Measurements from ENCODE around the gene FSD1.
A peak's percentile ranks its signal among the peaks of the same experiment; 100 is the strongest.
"Not testable (repeated sequence)": the region's sequence is repeated elsewhere in the genome, so short reads cannot be mapped to it uniquely, and the experiment has no call there.

The FSD1 gene

GRCh38 chr19:4347521-4347920 lies 43.1 kb downstream of the FSD1 start:
- DNase-seq, result no peak

DNA sequence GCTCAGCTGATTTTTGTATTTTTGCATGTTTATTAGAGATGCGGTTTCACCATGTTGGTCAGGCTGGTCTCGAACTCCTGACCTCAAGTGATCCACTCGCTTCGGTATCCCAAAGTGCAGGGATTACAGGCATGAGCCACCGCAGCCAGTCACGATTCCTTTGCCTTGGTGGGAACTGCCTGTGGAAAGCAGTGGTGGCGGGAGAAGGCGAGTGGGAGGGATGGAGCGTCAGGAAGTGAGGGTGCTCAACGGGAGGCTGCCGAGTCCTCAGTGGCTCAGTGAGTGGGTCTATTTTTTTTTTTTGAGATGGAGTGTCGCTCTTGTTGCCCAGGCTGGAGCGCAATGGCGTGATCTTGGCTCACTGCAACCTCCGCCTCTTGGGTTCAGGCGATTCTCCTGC lies 44.8 kb downstream of the FSD1 start:
- not testable (repeated sequence) for DNase-seq

DNA sequence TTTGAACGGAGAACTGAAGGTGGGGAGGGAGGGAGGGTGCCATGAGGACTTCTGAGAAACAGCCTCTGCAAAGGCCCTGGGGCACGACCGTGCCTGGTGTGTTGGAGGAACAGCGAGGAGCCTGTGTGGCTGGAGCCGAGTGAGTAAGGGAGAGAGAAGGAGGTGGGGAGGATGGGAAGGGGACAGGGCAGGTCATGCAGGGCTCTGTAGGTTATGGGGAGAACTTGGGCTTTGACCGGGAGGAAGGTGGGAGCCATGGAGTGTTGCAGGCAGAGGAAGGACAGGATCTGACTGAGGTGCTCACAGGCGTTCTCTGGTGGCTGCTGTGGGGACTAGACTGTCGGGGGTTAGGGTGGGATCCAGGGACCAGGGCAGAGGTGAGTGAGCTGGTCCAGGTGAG lies 45.7 kb downstream of the FSD1 start:
- DNase-seq, result no peak

DNA sequence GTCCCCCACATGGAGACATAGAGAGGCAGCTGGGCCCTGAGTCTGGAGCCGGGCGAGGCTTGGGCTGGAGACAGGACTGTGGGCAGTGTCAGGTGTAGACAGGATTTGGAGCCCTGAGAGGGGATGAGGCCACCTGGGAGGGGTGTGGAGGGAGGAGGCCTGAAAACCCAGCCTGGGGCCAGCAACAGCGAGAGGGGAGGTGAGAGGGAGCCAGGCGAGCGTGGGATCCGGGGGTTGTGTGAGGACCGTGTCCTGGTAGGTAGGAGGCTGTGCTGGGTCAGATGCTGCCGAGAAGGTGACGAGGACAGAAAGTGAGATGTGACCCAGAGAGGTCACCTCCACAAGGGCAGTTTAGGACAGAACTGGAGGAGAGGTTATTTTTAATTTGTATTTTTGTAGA lies 46.3 kb downstream of the FSD1 start:
- DNase-seq, result no peak

- peak; percentile 53 for DNase-seq
Measured at GRCh38 chr19:4352701-4353121, 48.3 kb downstream of the FSD1 start.

- no peak for DNase-seq
Measured at GRCh38 chr19:4354282-4354681, 49.9 kb downstream of the FSD1 start.

DNA sequence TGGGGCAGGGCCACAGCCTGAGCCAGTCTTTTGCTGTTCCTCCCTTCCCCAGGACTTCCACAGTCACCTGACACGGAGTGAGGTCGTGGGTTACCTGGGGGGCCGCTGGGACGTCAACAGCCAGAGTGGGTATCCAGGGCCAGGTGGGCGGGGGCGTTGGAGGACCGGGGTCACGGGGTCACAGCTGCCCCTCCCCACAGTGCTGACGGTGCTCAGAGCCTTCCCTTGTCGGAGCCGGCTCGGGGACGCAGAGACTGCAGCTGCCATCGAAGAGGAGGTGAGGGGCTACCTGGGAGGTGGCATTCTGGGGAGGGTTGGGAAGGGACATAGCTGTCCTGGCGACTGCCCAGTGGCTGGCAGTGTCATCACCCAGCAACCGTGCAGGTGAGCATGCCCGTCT lies 50.5 kb downstream of the FSD1 start:
- no peak for DNase-seq

GRCh38 chr19:4357095-4357797 lies 52.8 kb downstream of the FSD1 start:
- DNase-seq, result no peak

- no peak for DNase-seq
Measured at GRCh38 chr19:4357921-4358326, 53.5 kb downstream of the FSD1 start.

DNA sequence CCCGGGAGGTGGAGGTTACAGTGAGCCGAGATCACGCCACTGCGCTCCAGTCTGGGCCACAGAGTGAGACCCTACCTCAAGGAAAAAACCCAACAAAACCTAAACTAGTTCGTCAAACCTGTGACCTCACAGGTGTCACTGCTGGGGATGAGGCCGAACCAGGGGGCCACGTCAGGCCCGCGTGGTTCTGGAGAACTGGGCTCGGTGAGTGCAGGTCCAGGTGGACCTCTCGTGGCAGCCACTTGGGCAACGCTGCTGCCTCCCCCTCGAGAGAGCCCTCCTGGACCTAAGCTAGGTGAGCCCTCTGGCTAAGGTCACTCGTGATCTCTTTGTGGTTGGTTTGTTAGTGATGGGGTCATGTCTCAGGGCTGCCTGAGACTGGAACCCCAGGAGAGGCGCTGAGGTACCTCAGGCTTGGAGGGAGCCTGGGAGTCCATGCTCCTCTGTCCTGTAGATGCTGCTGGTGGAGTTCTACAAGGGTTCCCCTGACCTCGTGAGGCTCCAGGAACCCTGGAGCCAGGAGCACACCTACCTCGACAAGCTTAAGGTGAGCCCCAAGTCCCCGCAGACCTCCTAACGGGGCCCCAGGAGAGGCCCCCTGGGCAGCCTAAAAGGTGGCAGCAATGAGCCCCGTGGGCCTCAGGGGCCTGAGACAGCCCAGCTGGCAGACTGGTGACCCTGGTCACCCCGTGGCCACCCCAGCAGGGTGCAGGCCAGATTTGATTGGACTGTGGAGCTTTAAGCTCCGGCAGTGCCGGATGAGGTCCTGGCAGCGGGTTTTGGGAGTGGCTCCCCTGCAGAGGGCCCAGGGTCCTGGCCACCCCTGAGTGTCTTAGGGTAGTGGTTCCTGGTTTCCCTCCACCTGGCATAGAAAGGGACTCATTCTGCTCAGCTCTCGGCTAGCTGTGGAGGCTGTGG lies 54.6 kb downstream of the FSD1 start:
- no peak for DNase-seq

GRCh38 chr19:4359627-4360000 lies 55.2 kb downstream of the FSD1 start:
- DNase-seq, result no peak

- no peak for DNase-seq
Measured at GRCh38 chr19:4360081-4360569, 55.7 kb downstream of the FSD1 start.

DNA sequence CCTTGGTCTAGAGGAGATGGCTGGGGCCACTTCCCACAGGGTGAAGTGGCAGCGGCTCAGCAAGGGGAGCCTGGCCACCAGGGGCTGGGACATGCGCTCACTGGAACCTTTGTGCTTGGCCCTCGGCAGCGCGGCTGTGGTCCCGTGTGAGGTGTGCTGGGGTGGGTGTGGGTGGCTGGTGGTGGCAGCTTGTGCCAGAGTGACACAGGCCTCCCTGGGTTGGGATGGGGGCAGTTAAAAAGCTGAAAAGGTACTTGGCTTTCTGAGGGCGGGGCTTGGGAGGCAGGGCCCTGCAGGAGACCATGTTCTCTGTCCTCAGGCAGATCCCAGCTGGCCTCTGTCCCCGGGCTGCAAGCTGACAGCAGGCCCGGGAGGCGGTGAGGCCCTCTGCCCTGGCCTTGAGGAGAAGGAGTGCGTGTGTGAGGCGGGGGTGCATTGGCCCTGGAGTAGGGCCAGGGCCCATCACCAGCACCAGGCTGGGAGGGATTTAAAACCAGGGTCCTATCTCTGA lies 56.3 kb downstream of the FSD1 start:
- no peak for DNase-seq

- DNase-seq, result no peak
Measured at GRCh38 chr19:4361152-4362046, 57.0 kb downstream of the FSD1 start.

GRCh38 chr19:4362101-4362828 lies 57.9 kb downstream of the FSD1 start:
- no peak for DNase-seq

GRCh38 chr19:4362831-4363545 lies 58.6 kb downstream of the FSD1 start:
- no peak for DNase-seq

GRCh38 chr19:4363571-4364304 lies 59.3 kb downstream of the FSD1 start:
- DNase-seq, result no peak

DNA sequence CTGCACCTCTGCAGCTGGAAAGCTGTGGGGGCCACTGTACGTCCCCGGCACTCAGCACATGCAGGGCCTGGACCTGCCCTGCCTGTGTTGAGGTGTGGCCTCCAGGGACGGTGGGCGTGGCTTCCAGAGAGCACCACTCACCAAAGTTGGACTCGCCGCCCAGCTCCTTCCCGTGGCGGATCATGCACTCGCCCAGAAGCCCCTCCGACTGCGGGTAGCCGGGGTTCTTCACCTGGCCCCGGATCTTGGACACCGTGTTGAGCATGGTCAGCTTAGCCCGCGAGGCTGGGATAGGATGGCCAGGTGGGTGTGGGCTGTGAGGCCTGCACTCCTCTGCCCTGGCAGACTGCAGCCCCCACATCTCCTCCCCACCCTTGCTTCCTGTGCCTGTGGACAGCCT lies 60.9 kb downstream of the FSD1 start:
- no peak for DNase-seq

GRCh38 chr19:4365791-4366665 lies 61.6 kb downstream of the FSD1 start:
- no peak for DNase-seq

Data from OCI-M1 (cell line).